ENCODE measurements around the gene KATNAL1.
A peak's percentile ranks its signal among the peaks of the same experiment; 100 is the strongest.

KATNAL1 gene

DNA sequence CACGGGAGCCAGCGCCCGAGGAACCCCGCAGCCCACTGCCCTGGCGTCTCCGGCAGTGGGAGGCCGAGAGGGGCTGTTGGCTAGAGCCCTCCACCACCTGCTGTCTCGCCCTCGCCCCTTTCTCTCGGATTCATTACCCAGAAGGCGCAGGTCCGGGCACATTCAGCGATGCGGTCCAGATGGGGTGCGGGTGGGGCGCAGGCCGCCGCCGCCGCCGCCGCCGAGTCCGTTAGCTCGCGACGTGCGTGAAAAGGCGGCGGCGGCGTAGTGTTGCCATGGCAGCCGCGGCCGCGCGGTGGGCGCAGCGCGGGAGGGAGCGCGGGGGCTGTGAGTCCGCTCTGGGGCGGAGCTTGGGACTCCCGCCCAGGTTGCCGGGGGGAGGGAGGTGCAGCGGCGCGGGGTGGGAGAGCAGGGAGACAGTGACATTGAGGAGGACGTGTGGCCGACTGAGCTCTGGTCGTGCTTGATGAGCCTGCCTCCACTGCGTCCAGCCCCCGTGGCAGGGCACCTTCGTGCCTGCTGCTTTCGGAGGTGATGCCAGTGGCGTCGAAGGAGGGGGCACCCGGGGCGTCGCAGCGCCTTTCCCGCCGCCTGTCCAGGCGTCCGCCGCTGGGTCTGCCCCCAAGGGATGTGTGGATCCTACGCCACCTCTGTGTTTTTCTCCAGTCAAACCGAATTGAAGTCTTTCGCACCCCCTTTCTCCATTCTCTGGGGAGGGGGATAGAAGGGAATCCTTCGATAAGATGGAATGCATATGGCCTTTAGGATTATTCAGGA is at the start of gene KATNAL1:
TSS of gene KATNAL1 (minus strand) at position 358 of the 777 bp plus-strand sequence. CDS start 23,774 bp downstream, outside the sequence.
- Mint-ChIP-seq H3K27me3 (ENCODE audit: low read depth) (no peaks in the 10 kb centered on the region), H3K27ac (peak within 1 kb of the TSS; percentile 88), H3K4me1 (ENCODE audit: low read depth) (peaks cover 46% of the 10 kb centered on the region), H3K9me3 (no peaks in the 10 kb centered on the region), H3K36me3 (ENCODE audit: low read depth) (peaks cover 8% of the 10 kb centered on the region), H3K4me3 (peak within 1 kb of the TSS; percentile 86)
- DNase-seq (ENCODE audit: low spot score), result peak; percentile 64

DNA sequence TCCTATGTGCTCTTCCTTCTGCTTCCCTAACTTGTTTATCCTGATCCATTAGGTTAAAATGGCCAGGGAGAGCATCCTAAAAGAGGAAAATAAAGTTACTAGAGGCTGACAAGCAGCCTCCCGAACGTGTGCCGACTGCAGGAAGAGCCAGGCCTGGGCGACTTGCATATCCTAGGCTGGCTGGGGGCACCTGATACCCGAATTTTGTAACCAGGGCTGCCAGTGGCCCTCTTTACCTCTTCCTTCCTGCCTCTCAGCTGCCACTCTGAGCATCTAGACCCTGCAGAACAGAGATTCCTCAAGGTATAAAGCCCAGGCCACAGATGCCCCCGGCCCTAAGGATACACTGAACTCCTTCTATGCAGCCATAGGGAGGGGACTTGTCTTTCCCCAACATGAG is 48.5 kb upstream of the KATNAL1 start:
- Mint-ChIP-seq H3K9me3 (peaks cover 12% of the 10 kb centered on the region), H3K4me3 (no peak overlapping the region), H3K27ac (no peak overlapping the region), H3K36me3 (ENCODE audit: low read depth) (peaks cover 70% of the 10 kb centered on the region), H3K27me3 (ENCODE audit: low read depth) (no peaks in the 10 kb centered on the region), H3K4me1 (ENCODE audit: low read depth) (peaks cover 17% of the 10 kb centered on the region)
- DNase-seq (ENCODE audit: low spot score), result no peak

DNA sequence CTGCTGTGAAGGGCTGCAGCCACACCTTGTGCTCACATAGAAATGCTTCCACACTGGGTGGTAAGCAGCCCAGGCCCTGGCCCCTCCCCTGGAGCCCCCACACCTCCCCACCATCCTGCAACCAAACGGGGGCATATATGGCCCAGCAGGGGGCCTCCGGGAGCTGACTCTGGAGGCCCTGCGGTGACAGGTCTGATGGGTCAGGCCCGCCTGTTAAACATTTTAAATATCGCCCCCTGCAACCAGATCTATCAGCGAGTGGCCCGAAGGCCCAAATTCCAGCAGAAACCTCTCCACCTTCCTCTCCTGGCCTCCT is 48.0 kb upstream of the KATNAL1 start:
- Mint-ChIP-seq H3K36me3 (ENCODE audit: low read depth) (peaks cover 65% of the 10 kb centered on the region), H3K9me3 (peaks cover 12% of the 10 kb centered on the region), H3K27ac (no peak overlapping the region), H3K4me1 (ENCODE audit: low read depth) (peaks cover 17% of the 10 kb centered on the region), H3K27me3 (ENCODE audit: low read depth) (no peaks in the 10 kb centered on the region), H3K4me3 (no peak overlapping the region)
- no peak for DNase-seq (ENCODE audit: low spot score)

DNA sequence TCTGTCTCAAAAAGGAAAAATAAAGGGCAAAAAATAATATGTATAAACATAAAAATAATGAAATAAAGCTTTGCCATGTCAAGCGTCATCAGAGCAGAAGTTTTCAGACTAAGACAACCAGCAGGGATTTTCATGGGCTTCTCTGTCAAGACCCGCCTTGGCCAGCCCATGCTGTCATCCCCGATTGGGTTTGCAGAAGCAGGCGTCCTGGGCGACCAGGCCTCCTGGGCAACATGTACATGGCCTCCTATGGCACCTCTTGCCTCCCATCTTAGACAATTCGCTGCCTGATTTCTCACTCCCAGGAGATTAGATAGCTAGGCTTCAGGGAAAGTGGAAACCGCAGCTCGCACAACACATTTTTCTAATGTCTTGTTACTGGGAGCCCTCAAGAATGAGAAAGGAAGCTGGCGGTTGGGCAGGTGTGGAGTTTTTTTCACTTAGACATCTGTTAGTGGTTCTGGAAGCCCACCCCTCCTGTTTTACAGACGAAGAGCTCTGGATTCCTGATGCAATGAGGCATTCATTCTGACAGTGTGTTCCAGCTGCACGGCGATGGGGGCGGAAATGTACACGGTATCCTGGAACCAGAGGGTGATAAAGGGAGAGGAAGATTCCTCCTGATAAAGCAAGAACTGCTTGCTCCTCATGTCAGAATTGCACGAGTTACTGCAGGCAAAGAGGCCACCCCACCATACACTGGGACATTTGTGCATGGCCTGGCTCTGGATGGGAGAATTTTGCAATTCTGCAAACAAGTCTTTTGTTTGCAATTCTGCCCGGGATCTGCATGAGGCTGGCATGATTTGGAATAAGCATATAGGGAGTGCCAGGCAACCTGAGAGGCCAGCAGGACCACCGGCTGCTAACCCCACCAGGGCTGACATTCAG is 47.4 kb upstream of the KATNAL1 start:
- Mint-ChIP-seq H3K9me3 (peaks cover 12% of the 10 kb centered on the region), H3K27me3 (ENCODE audit: low read depth) (no peaks in the 10 kb centered on the region), H3K36me3 (ENCODE audit: low read depth) (peaks cover 62% of the 10 kb centered on the region), H3K27ac (no peak overlapping the region), H3K4me1 (ENCODE audit: low read depth) (peaks cover 17% of the 10 kb centered on the region), H3K4me3 (no peak overlapping the region)
- no peak for DNase-seq (ENCODE audit: low spot score)

DNA sequence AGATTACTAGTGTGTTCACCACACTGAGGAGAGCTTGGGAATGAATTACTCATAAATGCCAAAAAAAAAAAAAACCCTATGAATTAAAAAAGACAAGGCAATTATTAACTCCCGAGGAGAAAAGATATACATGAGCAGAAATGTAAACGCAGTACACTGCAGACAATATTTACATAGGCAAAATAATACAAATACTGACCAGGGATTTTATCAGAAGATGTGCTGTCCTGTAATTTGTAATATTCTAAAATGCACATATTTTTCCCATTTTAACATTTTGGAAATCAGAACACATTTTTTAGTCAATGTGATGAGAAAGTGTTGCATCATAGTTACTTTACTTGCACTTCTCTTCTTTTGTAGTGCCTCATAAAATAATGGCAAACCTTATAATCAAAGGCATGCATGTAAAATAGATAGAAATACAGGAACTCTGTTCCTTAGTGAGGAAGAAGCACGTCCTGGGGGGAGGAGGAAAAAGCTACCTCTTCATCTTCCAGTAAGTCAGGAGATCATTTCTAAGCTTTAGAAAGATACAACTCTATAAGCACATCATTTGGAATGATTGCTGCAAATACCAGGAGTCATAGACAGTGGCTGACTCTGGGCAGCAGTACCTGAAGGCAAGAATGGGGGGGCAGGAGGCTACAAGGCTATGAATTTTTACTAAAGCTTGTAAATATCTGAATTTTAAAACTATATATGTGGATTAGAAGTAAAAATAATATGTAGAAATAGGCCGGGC is 46.3 kb upstream of the KATNAL1 start:
- H3K27me3 Mint-ChIP-seq (ENCODE audit: low read depth), result no peaks in the 10 kb centered on the region
- DNase-seq (ENCODE audit: low spot score), result no peak
- H3K4me1 Mint-ChIP-seq (ENCODE audit: low read depth), result peaks cover 17% of the 10 kb centered on the region
- H3K27ac Mint-ChIP-seq, result no peak overlapping the region
- H3K36me3 Mint-ChIP-seq (ENCODE audit: low read depth), result peaks cover 54% of the 10 kb centered on the region
- H3K9me3 Mint-ChIP-seq, result peaks cover 12% of the 10 kb centered on the region
- H3K4me3 Mint-ChIP-seq, result no peak overlapping the region

DNA sequence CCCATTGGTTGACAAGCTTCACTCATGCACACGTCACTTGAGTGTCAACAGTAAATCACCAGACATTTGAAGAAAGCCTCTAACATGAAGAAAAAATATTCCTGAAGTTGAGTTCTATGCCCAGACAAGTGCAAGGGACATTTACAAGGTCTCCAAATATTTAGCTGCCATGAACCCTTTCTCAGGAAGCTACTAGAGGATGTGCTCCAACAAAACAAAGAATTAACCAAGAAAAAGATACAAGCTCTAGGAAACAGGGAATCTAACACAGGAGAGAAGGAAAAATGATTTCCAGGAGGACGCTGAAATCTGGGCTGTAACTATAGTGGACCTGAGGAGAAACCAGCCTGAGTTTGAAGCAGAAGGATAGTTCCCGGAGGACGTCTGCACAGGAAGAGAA is 45.7 kb upstream of the KATNAL1 start:
- H3K36me3 Mint-ChIP-seq (ENCODE audit: low read depth), result peaks cover 53% of the 10 kb centered on the region
- no peak overlapping the region for H3K27ac Mint-ChIP-seq

DNA sequence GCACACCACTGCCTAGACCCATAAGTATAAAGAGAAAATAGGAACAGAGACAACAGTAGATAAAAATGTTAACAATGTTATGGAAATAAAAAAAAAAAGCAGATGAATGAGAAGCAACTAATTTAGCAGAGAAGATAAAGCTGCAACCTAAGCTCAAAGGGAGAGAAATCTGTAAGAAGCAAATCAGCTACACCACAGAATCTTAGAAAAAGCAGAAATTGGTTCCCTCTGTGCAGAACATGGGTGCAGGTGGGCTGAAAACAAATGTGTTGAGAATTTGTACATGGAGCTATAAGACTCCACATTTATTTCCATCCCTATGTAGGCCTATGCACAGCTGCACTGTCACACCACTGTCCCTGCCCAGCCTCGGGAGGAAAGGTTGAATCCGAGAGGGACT is 44.8 kb upstream of the KATNAL1 start:
- no peaks in the 10 kb centered on the region for H3K27me3 Mint-ChIP-seq (ENCODE audit: low read depth)
- peaks cover 55% of the 10 kb centered on the region for H3K36me3 Mint-ChIP-seq (ENCODE audit: low read depth)
- H3K4me3 Mint-ChIP-seq, result no peak overlapping the region
- no peak for DNase-seq (ENCODE audit: low spot score)
- H3K4me1 Mint-ChIP-seq (ENCODE audit: low read depth), result peaks cover 23% of the 10 kb centered on the region
- H3K27ac Mint-ChIP-seq, result no peak overlapping the region
- H3K9me3 Mint-ChIP-seq, result peaks cover 17% of the 10 kb centered on the region

More for the DNA sequence above, 45.7 kb upstream of the KATNAL1 start:
- Mint-ChIP-seq H3K4me1 (ENCODE audit: low read depth) (peaks cover 20% of the 10 kb centered on the region), H3K9me3 (peaks cover 12% of the 10 kb centered on the region), H3K4me3 (no peak overlapping the region), H3K27me3 (ENCODE audit: low read depth) (no peaks in the 10 kb centered on the region)
- no peak for DNase-seq (ENCODE audit: low spot score)

DNA sequence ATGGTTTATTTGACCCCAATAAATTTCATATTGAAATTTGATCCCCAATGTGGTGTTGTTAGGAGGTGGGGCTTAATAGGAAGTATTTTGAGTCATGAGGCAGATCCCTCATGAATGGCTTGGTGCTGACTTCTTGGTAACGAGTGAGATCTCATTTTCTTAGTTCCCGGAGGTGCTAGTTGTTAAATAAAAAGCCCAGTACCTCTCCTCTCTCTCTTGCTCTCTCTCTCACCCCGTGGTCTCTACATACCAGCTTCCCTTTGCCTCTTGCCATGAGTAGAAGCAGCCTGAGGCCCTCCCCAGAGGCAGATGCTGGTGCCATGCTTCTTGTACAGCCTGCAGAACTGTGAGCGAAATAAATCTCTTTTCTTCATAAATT is 39.4 kb upstream of the KATNAL1 start:
- H3K9me3 Mint-ChIP-seq, result peaks cover 7% of the 10 kb centered on the region
- H3K27ac Mint-ChIP-seq, result peak overlapping the region; percentile 67
- H3K36me3 Mint-ChIP-seq (ENCODE audit: low read depth), result peaks cover 48% of the 10 kb centered on the region
- no peaks in the 10 kb centered on the region for H3K27me3 Mint-ChIP-seq (ENCODE audit: low read depth)
- DNase-seq (ENCODE audit: low spot score), result no peak
- peaks cover 32% of the 10 kb centered on the region for H3K4me1 Mint-ChIP-seq (ENCODE audit: low read depth)
- peak overlapping the region; percentile 53 for H3K4me3 Mint-ChIP-seq

DNA sequence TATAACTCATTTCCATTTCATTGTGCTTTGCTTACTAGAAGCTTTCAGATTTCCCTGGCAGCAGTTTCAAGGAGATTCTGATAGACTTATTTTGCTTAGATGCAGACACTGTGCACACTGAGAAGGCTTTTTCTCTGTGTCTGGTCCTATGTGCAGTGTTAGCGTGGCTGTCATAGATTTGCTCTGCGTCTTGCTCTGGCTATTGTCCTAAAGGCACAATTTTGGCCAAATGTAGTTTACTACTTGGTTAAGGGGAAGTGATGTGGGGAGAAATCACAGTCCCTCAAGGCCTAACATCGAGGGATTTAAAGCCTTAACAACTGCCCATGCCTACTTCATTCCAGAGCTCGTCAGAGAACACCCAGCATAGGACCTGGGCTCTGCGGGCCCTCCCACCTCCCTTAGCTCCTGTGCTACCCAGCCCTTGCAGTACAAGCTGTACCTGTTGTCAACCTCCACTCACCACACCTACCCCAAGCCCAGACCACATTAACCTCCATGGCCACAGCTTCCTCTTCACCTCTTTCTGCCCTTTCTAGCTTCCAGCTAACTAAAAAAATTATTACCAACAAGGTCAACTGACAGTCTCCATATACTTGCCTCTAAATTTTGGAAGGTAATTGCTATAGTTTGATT is 38.9 kb upstream of the KATNAL1 start:
- H3K9me3 Mint-ChIP-seq, result peaks cover 7% of the 10 kb centered on the region
- peak overlapping the region; percentile 53 for H3K4me3 Mint-ChIP-seq
- DNase-seq (ENCODE audit: low spot score), result peak; percentile 45
- H3K4me1 Mint-ChIP-seq (ENCODE audit: low read depth), result peaks cover 32% of the 10 kb centered on the region
- H3K36me3 Mint-ChIP-seq (ENCODE audit: low read depth), result peaks cover 46% of the 10 kb centered on the region
- no peaks in the 10 kb centered on the region for H3K27me3 Mint-ChIP-seq (ENCODE audit: low read depth)
- peak overlapping the region; percentile 67 for H3K27ac Mint-ChIP-seq

DNA sequence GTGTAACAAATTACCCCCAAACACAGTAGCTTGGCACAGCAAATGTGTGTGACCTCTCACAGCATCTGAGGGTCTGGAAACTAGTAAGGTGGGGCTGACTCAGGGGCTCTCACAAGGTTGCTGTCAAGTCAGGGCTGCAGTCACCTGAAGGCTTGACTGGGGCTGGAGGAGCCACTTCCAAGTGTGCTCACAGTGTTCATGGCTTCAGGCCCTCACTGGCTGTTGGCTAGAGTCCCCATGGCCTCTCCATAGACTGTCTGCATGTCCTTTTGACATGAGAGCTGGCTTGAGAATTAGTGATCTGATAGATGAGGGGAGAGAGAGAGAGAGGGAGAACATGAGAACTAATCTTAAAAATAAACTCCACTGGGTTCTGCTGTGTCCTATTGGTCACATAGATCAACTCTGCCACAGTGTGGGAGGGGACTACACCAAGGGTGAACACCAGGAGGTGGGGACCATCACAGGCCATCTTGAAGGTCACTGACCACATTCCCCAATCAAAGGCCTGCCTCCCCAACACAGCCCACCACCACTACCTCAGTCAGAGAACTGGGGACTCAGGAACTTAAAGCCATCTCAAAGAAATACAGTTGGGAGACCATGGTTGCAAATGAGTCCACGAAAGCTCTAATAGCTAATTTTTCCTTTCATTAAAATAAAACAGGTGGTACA is 38.2 kb upstream of the KATNAL1 start:
- Mint-ChIP-seq H3K4me3 (no peak overlapping the region), H3K9me3 (peaks cover 7% of the 10 kb centered on the region), H3K27me3 (ENCODE audit: low read depth) (no peaks in the 10 kb centered on the region), H3K27ac (no peak overlapping the region), H3K4me1 (ENCODE audit: low read depth) (peaks cover 32% of the 10 kb centered on the region), H3K36me3 (ENCODE audit: low read depth) (peaks cover 51% of the 10 kb centered on the region)
- DNase-seq (ENCODE audit: low spot score), result no peak

DNA sequence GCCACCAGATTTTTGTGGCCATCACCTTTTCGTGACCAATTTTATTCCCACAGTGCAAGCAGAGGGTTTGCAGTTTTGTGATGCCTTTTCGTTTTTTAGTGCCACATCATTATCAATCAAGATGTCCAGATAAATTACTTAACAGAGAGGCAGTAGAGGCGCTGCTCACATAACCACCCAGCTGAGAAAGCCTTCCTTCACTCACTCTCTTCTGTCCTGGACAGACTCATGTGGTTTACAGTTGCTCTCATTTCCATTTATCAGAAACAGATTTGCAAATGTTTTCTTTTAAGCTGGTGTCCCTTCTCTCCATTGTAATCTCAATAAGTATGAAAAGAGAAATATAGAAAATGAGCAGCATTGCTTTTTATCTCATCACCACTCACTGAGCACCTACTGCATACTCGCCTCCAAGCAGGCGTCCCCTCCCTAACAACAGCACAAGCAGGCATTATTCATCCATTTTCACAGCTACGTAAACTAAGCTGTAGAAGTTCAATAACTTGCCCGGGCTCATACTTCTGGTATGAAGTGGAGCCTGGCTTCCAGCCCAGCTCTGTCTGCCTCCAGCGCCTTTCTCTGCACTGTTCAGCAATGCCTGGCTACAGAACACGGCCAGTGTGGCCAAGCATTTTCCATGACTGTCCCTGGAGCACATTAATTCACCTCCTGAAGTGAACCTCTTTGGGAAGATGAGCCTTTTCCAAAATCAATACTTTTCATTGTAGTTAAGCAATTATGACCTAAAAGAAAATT is 34.6 kb upstream of the KATNAL1 start:
- H3K4me1 Mint-ChIP-seq (ENCODE audit: low read depth), result peaks cover 30% of the 10 kb centered on the region
- no peak overlapping the region for H3K4me3 Mint-ChIP-seq
- H3K9me3 Mint-ChIP-seq, result peaks cover under 1% of the 10 kb centered on the region
- H3K36me3 Mint-ChIP-seq (ENCODE audit: low read depth), result peaks cover 55% of the 10 kb centered on the region
- DNase-seq (ENCODE audit: low spot score), result no peak
- H3K27ac Mint-ChIP-seq, result no peak overlapping the region
- H3K27me3 Mint-ChIP-seq (ENCODE audit: low read depth), result no peaks in the 10 kb centered on the region

DNA sequence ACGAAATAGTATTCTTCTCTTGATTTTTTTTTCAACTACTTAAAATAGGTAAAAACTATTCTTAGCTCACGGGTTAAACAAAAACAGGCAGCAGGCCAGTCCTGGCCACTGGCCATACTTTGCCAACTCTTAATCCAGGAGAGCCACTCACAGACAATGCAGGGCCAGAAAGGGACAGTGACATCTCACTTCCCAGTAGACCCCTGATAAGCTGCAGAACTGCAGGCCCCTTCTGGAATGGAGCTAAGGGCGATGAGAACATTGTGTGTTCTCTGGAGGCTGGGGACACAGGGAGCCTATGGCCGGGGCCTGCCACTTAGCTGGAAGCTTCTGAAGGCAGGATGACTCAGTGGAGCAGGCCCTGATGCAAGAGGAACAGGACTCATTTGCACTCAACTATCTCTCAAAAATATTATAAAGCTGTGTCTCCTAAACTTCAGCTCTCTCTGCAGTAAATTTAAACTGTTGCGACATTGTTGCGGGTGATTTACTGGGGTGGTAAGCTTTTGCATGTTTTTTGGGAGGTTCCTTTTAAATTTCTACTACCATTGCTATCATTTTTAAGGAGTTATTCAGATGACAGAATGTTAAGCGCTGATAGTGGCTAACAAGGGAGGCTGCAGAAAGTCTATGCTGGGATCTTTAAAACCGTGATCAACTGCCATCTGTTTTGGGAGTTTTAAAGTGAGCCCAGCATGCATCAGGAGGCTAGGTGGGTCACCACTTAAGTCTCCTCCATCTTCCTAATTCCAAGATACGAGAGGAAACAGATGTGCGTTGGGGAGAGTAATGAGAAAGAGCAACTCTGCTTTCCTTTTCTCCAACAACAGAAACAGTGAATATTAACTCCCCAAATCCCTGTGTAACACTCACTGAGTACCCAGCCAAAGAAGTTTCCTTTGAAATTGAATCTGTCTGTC is 33.2 kb upstream of the KATNAL1 start:
- H3K27ac Mint-ChIP-seq, result no peak overlapping the region
- peaks cover 50% of the 10 kb centered on the region for H3K36me3 Mint-ChIP-seq (ENCODE audit: low read depth)
- no peaks in the 10 kb centered on the region for H3K9me3 Mint-ChIP-seq
- H3K4me1 Mint-ChIP-seq (ENCODE audit: low read depth), result peaks cover 19% of the 10 kb centered on the region
- H3K27me3 Mint-ChIP-seq (ENCODE audit: low read depth), result no peaks in the 10 kb centered on the region
- no peak for DNase-seq (ENCODE audit: low spot score)
- no peak overlapping the region for H3K4me3 Mint-ChIP-seq
